Gastroesophageal sphincter (tissue), 3 donors: ENCODE results near the gene GRID1.

Experiments used
- CTCF ChIP-seq, 4 experiments: fragments of 200-600 bp in 2 of 4; fragments of 450-650 bp in 2 of 4; sonication (generic) in 1 of 4; IDR thresholded peaks; one replicate each; pipeline ENCODE4 v1.5.1; 2017 to 2019; ENCODE audit warnings: antibody characterized with exemption in 4 of 4, mild to moderate bottlenecking in 2 of 4, moderate library complexity in 2 of 4
- POLR2AphosphoS5 ChIP-seq: sonication (generic); formaldehyde crosslinking; IDR thresholded peaks from one replicate; pipeline ENCODE4 v1.6.1; 2017; ENCODE audit warnings: antibody characterized with exemption

- TF ChIP-seq POLR2AphosphoS5 = no peak
- no peak for TF ChIP-seq CTCF (IDR thresholded peaks at IDR 0.05)
Observed at GRCh38 chr10:86033581-86033980, 333.0 kb downstream of the GRID1 start.
